ENCODE results near the gene ANGEL2.

DNA sequence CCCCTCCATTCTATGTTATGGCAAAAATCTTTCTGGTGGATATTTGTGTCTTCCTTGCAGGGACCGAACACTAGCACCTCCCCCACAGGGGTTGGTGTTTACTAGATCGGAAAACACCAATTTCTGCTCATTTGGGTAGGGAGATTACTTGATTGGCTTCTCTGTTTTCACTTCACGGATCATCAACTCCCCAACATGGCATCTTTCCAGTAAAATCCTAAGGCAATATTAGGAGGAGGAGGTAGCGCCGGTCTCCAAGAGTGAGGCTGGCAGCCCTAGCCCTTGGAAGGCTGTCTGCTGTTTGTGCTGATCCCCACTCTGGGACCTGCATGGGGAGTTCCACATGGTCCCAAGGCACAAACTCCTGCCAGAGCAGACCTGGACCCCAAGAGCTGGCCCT is 53.2 kb downstream of the ANGEL2 start:
- no peak for TF ChIP-seq CTBP1 (IDR thresholded peaks at IDR 0.05; ENCODE audit: borderline replicate concordance)
- no peak for TF ChIP-seq SUZ12 (IDR thresholded peaks at IDR 0.05)
- no peak for TF ChIP-seq ZNF384 (IDR thresholded peaks at IDR 0.05)
- TF ChIP-seq TARDBP (IDR thresholded peaks at IDR 0.05): no peak
- no peak for TF ChIP-seq HDGF (IDR thresholded peaks at IDR 0.05; ENCODE audit: borderline replicate concordance)

All from HEK293T (cell line).